Measurements from ENCODE around the gene VCP. TPM values are rescaled to one million over a fixed set of nuclear protein-coding genes. Genes with fewer than 3 reads are reported as not detected.

Gene VCP
- total and polyA plus RNA-seq, 9 of the 15 experiments (the other 6 are each of a cell fraction or from before 2014, with no cell fraction given): 7.1 to 257 (median 199) TPM

GRCh38 chr9:35108946-35109575 is 36.6 kb upstream of the VCP start:
- Histone ChIP-seq H3K36me3 (ENCODE audit: control insufficient read depth, insufficient read depth, low read length) (peaks cover 28% of the 10 kb centered on the region; the same call in 2 of the 3 replicates), H3K4me3 (peak overlapping the region; percentile 12; the same call in 1 of the 2 replicates), H3K9me1 (ENCODE audit: control insufficient read depth, insufficient read depth, low read length) (no peaks in the 10 kb centered on the region), H3K4me2 (ENCODE audit: insufficient read depth, low read length) (peak overlapping the region; percentile 82), H3K27me3 (ENCODE audit: control insufficient read depth in 2 of 2, insufficient read depth in 2 of 2, low read length in 2 of 2) (no peaks in the 10 kb centered on the region), H2AFZ (ENCODE audit: low read depth, low read length) (no peak overlapping the region), H3K9ac (ENCODE audit: insufficient read depth in 1 of 2, low read depth in 2 of 2, low read length in 2 of 2) (peak overlapping the region; percentile 66 to 82; a peak in 2 of 4 replicates), H3K27ac (ENCODE audit: extremely low read depth, low read depth, low read length) (peak overlapping the region; percentile 82), H3K9me3 (replicated peaks; ENCODE audit: control insufficient read depth, insufficient read depth, low read depth, low read length) (no peaks in the 10 kb centered on the region), H4K20me1 (replicated peaks; ENCODE audit: control insufficient read depth, insufficient read depth, low read length) (no peaks in the 10 kb centered on the region), H3K4me1 (replicated peaks in 1 of 2; ENCODE audit: control insufficient read depth in 2 of 2, insufficient read depth in 2 of 2, low read length in 2 of 2) (peaks cover 36 to 44% of the 10 kb centered on the region in 2 experiments), H3K79me2 (ENCODE audit: control insufficient read depth, insufficient read depth, low read length) (peaks cover 36% of the 10 kb centered on the region)
- DNase-seq (ENCODE audit: extremely low read depth in 1 of 4, low spot score in 3 of 4) (peak; percentile 68 to 93 (median 81)), FAIRE-seq (peak; percentile 100), ATAC-seq (peak; percentile 62)
- no TSS peak for BruUV-seq (replicated peaks)
- ChIA-PET CTCF (ENCODE audit: low intra/inter-chr PET ratio) (no interaction called here), POLR2A (interaction anchor here (0.6 to 1.3 kb wide), 3 partner anchors 9 to 210 kb away, joined by 3 read pairs; no protein-coding TSS in a partner anchor)
- in situ Hi-C loops (cut with MboI) (no loop called here), intact Hi-C loops (cut with micrococcal nuclease) (no loop called here)
- WGBS (ENCODE audit: insufficient coverage, low coverage, missing lambda C conversion rate): 12% methylated on average over 7 of the region's 8 CpGs
- TF ChIP-seq CBFA2T2 (conservative IDR thresholded peaks at IDR 0.05) (peak; percentile 92), HMBOX1 (IDR thresholded peaks at IDR 0.05) (peak; percentile 83), MYNN (IDR thresholded peaks at IDR 0.05) (peak; percentile 89), MYNN (CRISPR knock-in tag; IDR thresholded peaks at IDR 0.05) (no peak), ID3 (CRISPR knock-in tag; IDR thresholded peaks at IDR 0.05) (no peak), ID3 (tag; IDR thresholded peaks at IDR 0.05) (peak; percentile 32; the same call in 1 of the 2 replicates), TRIM24 (IDR thresholded peaks at IDR 0.05) (peak; percentile 69 to 86), MNT (conservative IDR thresholded peaks at IDR 0.05) (peak in 1 of 2 experiments; percentile 71; a peak in 3 of 4 replicates), BHLHE40 (IDR thresholded peaks at IDR 0.05; ENCODE audit: low read length) (peak; percentile 57; the same call in 1 of the 2 replicates), GATAD2B (IDR thresholded peaks at IDR 0.05; ENCODE audit: borderline replicate concordance) (peak; percentile 50; the same call in 1 of the 2 replicates), NEUROD1 (IDR thresholded peaks at IDR 0.05; ENCODE audit: borderline replicate concordance, low read depth, low read length, partially characterized antibody) (peak; percentile 83), PKNOX1 (IDR thresholded peaks at IDR 0.05) (peak; percentile 90), E2F8 (IDR thresholded peaks at IDR 0.05; ENCODE audit: low read depth, partially characterized antibody) (peak; percentile 26), KLF16 (IDR thresholded peaks at IDR 0.05) (peak; percentile 95), ZBED1 (IDR thresholded peaks at IDR 0.05) (peak; percentile 81), SMAD4 (CRISPR knock-in tag; conservative IDR thresholded peaks at IDR 0.05) (peak; percentile 75), PHB2 (IDR thresholded peaks at IDR 0.05; ENCODE audit: low read depth) (peak; percentile 55; the same call in 1 of the 2 replicates)

All from K562 (cell line).